ENCODE results near the gene ABCA4.

GRCh38 chr1:94153133-94153532 lies 32.2 kb upstream of the ABCA4 start:
- TF ChIP-seq, protein P1, sequence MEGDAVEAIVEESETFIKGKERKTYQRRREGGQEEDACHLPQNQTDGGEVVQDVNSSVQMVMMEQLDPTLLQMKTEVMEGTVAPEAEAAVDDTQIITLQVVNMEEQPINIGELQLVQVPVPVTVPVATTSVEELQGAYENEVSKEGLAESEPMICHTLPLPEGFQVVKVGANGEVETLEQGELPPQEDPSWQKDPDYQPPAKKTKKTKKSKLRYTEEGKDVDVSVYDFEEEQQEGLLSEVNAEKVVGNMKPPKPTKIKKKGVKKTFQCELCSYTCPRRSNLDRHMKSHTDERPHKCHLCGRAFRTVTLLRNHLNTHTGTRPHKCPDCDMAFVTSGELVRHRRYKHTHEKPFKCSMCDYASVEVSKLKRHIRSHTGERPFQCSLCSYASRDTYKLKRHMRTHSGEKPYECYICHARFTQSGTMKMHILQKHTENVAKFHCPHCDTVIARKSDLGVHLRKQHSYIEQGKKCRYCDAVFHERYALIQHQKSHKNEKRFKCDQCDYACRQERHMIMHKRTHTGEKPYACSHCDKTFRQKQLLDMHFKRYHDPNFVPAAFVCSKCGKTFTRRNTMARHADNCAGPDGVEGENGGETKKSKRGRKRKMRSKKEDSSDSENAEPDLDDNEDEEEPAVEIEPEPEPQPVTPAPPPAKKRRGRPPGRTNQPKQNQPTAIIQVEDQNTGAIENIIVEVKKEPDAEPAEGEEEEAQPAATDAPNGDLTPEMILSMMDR (IDR thresholded peaks at IDR 0.05; ENCODE audit: low read length) = no peak
- no peak for TF ChIP-seq EZH2 (optimal IDR thresholded peaks at IDR 0.05; ENCODE audit: low read depth, low read length)
